Measurements from ENCODE around the gene EPS8L3. TPM values are rescaled to one million over a fixed set of nuclear protein-coding genes. Genes with fewer than 3 reads are reported as not detected.

EPS8L3 gene
- total RNA-seq, 4 donors from 2014 or later = 1.4 TPM; not detected in 3

DNA sequence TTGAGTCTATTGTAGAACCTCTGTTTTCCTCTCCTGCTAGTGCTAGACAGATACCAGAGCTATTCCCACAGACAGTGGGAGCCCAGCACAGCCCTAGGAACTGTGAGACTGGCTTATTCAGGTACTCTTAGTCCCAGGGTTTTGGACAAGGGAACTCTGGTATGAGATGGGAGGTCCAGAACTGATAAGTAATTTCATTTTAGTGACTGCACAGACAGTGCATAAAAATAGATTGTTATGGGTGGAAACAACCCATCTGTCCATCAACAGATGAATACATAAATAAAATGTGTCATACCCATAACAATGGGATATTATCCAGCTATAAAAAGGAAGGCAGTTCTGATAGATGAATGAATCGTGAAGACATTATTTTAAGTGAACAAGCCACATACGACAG is 9.0 kb downstream of the EPS8L3 start:
- H3K9me3 ChIP-seq = no peaks in the 10 kb centered on the region
- intact Hi-C loops (cut with DNase I; ENCODE audit: low total_unique reads) = no loop called here
- H3K4me1 ChIP-seq = no peaks in the 10 kb centered on the region
- no peak overlapping the region for H3K4me3 ChIP-seq
- DNase-seq (no peak), ATAC-seq (no peak)
- no peaks in the 10 kb centered on the region for H3K27me3 ChIP-seq
- H3K36me3 ChIP-seq = no peaks in the 10 kb centered on the region
- no peak for TF ChIP-seq POLR2A (IDR thresholded peaks at IDR 0.05)
- TF ChIP-seq, protein P1, sequence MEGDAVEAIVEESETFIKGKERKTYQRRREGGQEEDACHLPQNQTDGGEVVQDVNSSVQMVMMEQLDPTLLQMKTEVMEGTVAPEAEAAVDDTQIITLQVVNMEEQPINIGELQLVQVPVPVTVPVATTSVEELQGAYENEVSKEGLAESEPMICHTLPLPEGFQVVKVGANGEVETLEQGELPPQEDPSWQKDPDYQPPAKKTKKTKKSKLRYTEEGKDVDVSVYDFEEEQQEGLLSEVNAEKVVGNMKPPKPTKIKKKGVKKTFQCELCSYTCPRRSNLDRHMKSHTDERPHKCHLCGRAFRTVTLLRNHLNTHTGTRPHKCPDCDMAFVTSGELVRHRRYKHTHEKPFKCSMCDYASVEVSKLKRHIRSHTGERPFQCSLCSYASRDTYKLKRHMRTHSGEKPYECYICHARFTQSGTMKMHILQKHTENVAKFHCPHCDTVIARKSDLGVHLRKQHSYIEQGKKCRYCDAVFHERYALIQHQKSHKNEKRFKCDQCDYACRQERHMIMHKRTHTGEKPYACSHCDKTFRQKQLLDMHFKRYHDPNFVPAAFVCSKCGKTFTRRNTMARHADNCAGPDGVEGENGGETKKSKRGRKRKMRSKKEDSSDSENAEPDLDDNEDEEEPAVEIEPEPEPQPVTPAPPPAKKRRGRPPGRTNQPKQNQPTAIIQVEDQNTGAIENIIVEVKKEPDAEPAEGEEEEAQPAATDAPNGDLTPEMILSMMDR (IDR thresholded peaks at IDR 0.05 in 4 of 5, conservative IDR thresholded peaks at IDR 0.05 in 1 of 5) = no peak
- in situ Hi-C loops (cut with MboI; ENCODE audit: low sequenced_read_pairs in 4 of 4) = no loop called here
- no peak overlapping the region for H3K27ac ChIP-seq

DNA sequence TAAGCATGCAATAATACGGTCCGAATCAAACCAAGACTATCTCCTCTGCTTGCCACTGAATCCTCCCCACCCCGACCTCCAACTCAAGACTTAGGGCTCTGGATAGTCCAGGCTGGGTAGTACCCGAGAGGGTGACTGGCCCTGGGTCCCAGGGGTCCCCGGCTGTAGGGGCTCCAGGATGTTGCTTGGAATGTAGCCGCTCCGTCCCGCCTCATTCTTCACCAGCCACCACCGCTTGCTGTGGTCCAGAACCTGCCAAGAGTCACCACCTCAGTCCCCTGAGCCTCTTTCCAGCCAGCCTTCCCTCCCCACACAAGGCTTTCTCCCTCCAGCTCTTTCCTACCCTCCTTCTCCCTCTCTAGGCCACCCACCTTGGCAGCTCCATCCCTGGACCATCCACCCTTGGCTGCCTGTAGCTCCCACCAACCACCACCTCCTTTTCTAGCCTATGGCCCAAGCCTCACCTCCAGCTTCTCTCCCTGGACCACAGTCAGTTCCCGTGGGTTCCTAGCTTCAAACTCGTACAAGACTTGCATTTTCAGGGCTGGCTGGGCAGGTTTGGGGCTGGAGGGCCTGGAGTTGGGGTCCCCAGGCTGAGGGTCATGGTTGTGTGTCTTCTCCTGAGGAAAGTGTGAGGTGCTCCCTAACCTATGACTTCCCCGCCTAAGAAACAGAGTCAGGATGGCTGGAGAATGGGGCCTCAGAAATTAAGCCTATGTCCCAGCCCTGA is 12.0 kb downstream of the EPS8L3 start:
- H3K9me3 ChIP-seq = no peaks in the 10 kb centered on the region
- ATAC-seq = no peak
- intact Hi-C loops (cut with DNase I; ENCODE audit: low total_unique reads) = no loop called here
- no peak for DNase-seq
- no peaks in the 10 kb centered on the region for H3K4me1 ChIP-seq
- no peak overlapping the region for H3K4me3 ChIP-seq
- no peak for TF ChIP-seq POLR2A (IDR thresholded peaks at IDR 0.05)
- TF ChIP-seq, protein P1 (IDR thresholded peaks at IDR 0.05 in 4 of 5, conservative IDR thresholded peaks at IDR 0.05 in 1 of 5) = no peak
- no peak overlapping the region for H3K27ac ChIP-seq
- no peaks in the 10 kb centered on the region for H3K36me3 ChIP-seq
- H3K27me3 ChIP-seq = no peaks in the 10 kb centered on the region
- in situ Hi-C loops (cut with MboI; ENCODE audit: low sequenced_read_pairs in 4 of 4) = no loop called here

DNA sequence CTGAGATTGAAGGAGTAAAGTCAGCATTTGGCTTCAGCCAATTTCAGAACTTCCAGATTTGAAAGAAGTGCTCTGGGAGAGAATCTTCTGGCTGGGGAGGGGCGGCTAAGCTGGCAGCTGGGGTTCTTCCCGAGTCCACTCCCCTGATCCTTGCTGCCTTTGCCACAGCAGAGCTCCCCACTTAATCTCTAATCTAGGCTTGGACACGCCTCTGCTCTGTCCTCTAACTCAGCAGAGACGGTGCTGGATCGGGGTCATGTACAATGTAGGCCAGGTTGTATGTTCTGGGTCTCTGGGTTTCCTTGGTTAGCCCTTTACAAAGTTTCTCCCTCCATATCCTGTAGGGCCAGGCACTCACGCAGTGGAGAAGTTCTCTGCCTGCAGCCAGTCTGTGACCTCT is 12.8 kb downstream of the EPS8L3 start:
- no peak for TF ChIP-seq POLR2A (IDR thresholded peaks at IDR 0.05)
- TF ChIP-seq, protein P1 (IDR thresholded peaks at IDR 0.05 in 4 of 5, conservative IDR thresholded peaks at IDR 0.05 in 1 of 5) = no peak
- H3K4me3 ChIP-seq = no peak overlapping the region
- no peaks in the 10 kb centered on the region for H3K9me3 ChIP-seq
- no peaks in the 10 kb centered on the region for H3K4me1 ChIP-seq
- H3K36me3 ChIP-seq = no peaks in the 10 kb centered on the region
- no peak for ATAC-seq
- H3K27me3 ChIP-seq = no peaks in the 10 kb centered on the region
- intact Hi-C loops (cut with DNase I; ENCODE audit: low total_unique reads) = no loop called here
- DNase-seq = no peak
- no peak overlapping the region for H3K27ac ChIP-seq
- in situ Hi-C loops (cut with MboI; ENCODE audit: low sequenced_read_pairs in 4 of 4) = no loop called here

DNA sequence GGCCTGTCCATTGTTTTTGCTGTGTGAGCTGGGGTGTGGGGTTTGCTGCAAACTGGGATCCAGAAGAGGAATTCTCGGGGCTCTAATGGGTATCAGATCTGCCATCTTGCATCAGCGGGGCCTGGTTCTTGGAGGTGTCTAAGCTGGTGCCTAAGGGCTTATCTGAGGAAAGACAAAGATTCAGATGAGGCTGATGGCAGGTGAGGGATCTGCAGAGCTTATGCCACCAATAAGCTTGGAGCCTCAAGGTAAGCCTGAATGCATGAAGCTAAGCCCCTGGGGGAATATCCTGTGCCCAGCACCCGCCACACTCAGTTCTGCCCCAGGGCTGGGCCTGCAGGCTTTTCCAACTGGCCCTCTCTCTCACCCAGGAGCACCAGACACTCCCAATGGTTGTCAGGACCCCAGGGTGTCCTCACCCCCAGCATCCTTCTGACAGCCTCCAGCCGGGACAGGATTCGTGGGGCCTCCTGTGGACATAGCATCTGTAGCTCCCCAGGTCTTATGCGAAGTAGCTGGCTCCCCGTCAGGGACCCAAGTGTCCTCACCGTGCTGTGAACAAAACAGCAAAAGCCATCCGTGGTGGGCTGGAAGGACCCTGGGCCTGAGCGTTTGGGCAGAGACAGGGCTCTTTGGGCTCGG is 13.4 kb downstream of the EPS8L3 start:
- no peak overlapping the region for H3K27ac ChIP-seq
- no peaks in the 10 kb centered on the region for H3K27me3 ChIP-seq
- no peaks in the 10 kb centered on the region for H3K4me1 ChIP-seq
- in situ Hi-C loops (cut with MboI; ENCODE audit: low sequenced_read_pairs in 4 of 4) = no loop called here
- no peak for DNase-seq
- H3K9me3 ChIP-seq = no peaks in the 10 kb centered on the region
- no peaks in the 10 kb centered on the region for H3K36me3 ChIP-seq
- intact Hi-C loops (cut with DNase I; ENCODE audit: low total_unique reads) = no loop called here
- no peak overlapping the region for H3K4me3 ChIP-seq
- TF ChIP-seq, protein P1 (IDR thresholded peaks at IDR 0.05 in 4 of 5, conservative IDR thresholded peaks at IDR 0.05 in 1 of 5) = no peak
- TF ChIP-seq POLR2A (IDR thresholded peaks at IDR 0.05) = no peak
- ATAC-seq = no peak
